Hepatocyte (in vitro differentiated cells): Measurements from ENCODE around the gene MAN1C1. TPM values are rescaled to one million over a fixed set of nuclear protein-coding genes. Genes with fewer than 3 reads are reported as not detected.
A peak's percentile ranks its signal among the peaks of the same experiment; 100 is the strongest.

Experiments
- DNase-seq: peaks from one replicate; pipeline ENCODE4 v3.0.0-alpha.2; 2016; ENCODE audit warnings: low spot score
- H2AFZ ChIP-seq: fragments of 200-600 bp; sonication (generic); 2 replicates; pipeline ENCODE4 v1.6.0; 2016; ENCODE audit warnings: antibody characterized with exemption, mild to moderate bottlenecking
- H3K27ac ChIP-seq: fragments of 200-600 bp; sonication (generic); 2 replicates; pipeline ENCODE4 v1.5.1; 2016; ENCODE audit warnings: mild to moderate bottlenecking
- H3K27me3 ChIP-seq: fragments of 200-600 bp; sonication (generic); 2 replicates; pipeline ENCODE4 v1.6.1; 2016
- H3K36me3 ChIP-seq: fragments of 200-600 bp; sonication (generic); replicated peaks from 2 replicates; pipeline ENCODE4 v1.5.1; 2016; ENCODE audit warnings: low read depth; ENCODE audit not compliant: insufficient read depth
- H3K4me1 ChIP-seq: fragments of 200-600 bp; sonication (generic); 2 replicates; pipeline ENCODE4 v1.5.1; 2016; ENCODE audit warnings: mild to moderate bottlenecking, moderate library complexity; ENCODE audit not compliant: insufficient read depth
- H3K4me2 ChIP-seq: fragments of 200-600 bp; sonication (generic); 2 replicates; pipeline ENCODE4 v1.6.0; 2016
- H3K4me3 ChIP-seq: fragments of 200-600 bp; sonication (generic); 2 replicates; pipeline ENCODE4 v1.5.1; 2016; ENCODE audit warnings: mild to moderate bottlenecking
- H3K79me2 ChIP-seq: fragments of 200-600 bp; sonication (generic); 2 replicates; pipeline ENCODE4 v1.6.0; 2017; ENCODE audit warnings: mild to moderate bottlenecking
- H3K9me2 ChIP-seq: fragments of 200-600 bp; sonication (generic); replicated peaks from 2 replicates; pipeline ENCODE4 v1.6.0; 2017; ENCODE audit warnings: mild to moderate bottlenecking; ENCODE audit not compliant: insufficient read depth
- H3K9me3 ChIP-seq: fragments of 200-600 bp; sonication (generic); 2 replicates; pipeline ENCODE4 v1.5.1; 2016; ENCODE audit warnings: low read depth, mild to moderate bottlenecking
- H4K20me1 ChIP-seq: fragments of 200-600 bp; sonication (generic); 2 replicates; pipeline ENCODE4 v1.6.0; 2016; ENCODE audit warnings: mild to moderate bottlenecking; ENCODE audit not compliant: insufficient read depth, poor library complexity, severe bottlenecking
- CTCF ChIP-seq: fragments of 200-600 bp; sonication (generic); IDR thresholded peaks from 2 replicates; pipeline ENCODE4 v1.5.1; 2016; ENCODE audit warnings: antibody characterized with exemption, mild to moderate bottlenecking; ENCODE audit not compliant: poor library complexity
- EZH2 ChIP-seq: fragments of 200-600 bp; sonication (generic); IDR thresholded peaks from 2 replicates; pipeline ENCODE4 v1.6.1; 2016; ENCODE audit warnings: antibody characterized with exemption, mild to moderate bottlenecking, borderline replicate concordance
- EZH2phosphoT487 ChIP-seq: fragments of 200-600 bp; sonication (generic); IDR thresholded peaks from one replicate; pipeline ENCODE4 v1.6.1; 2018; ENCODE audit warnings: antibody characterized with exemption, mild to moderate bottlenecking, low read depth, moderate library complexity; ENCODE audit not compliant: unreplicated experiment, severe bottlenecking
- WGBS: methylation state at CpG from one replicate; pipeline ENCODE4 v1.1.6; 2016; ENCODE audit warnings: low lambda C conversion rate; ENCODE audit errors: missing lambda C conversion rate; 5-methylcytosine and 5-hydroxymethylcytosine counted together
- polyA plus RNA-seq: library from polyadenylated mRNA; unstranded; fragments of >200 nt; fragmentation: Nextera tagmentation; extraction: Ambion mirVana; gene quantifications from 2 replicates; pipeline ENCODE4 v1.2.1, GENCODE V29; 2016
- total RNA-seq: library from RNA; depleted of rRNA; stranded (reverse); fragments of >200 nt; gene quantifications from 2 replicates; pipeline ENCODE4 v1.2.3, GENCODE V29; 2014

The MAN1C1 gene
- total and polyA plus RNA-seq, 2 experiments from 2014 or later, result 20.6 to 29.3 TPM

GRCh38 chr1:25705699-25706098, 89.1 kb downstream of the MAN1C1 start:
- Histone ChIP-seq H3K4me3 (no peak overlapping the region), H3K4me1 (peaks cover 17% of the 10 kb centered on the region), H2AFZ (no peak overlapping the region), H3K27ac (no peak overlapping the region), H3K79me2 (no peaks in the 10 kb centered on the region), H3K9me3 (no peaks in the 10 kb centered on the region), H4K20me1 (no peaks in the 10 kb centered on the region), H3K9me2 (no peaks in the 10 kb centered on the region), H3K36me3 (no peaks in the 10 kb centered on the region), H3K4me2 (no peak overlapping the region), H3K27me3 (no peaks in the 10 kb centered on the region)
- no peak for TF ChIP-seq EZH2
- no peak for TF ChIP-seq CTCF
- no peak for TF ChIP-seq EZH2phosphoT487
- DNase-seq, result no peak
- 90% methylated on average over 2 of the region's 2 CpGs for WGBS

GRCh38 chr1:25706146-25707089, 89.8 kb downstream of the MAN1C1 start:
- Histone ChIP-seq H3K36me3 (no peaks in the 10 kb centered on the region), H3K4me3 (no peak overlapping the region), H3K4me2 (no peak overlapping the region), H2AFZ (no peak overlapping the region), H3K9me2 (no peaks in the 10 kb centered on the region), H3K4me1 (peaks cover 13% of the 10 kb centered on the region), H3K9me3 (no peaks in the 10 kb centered on the region), H3K27me3 (no peaks in the 10 kb centered on the region), H4K20me1 (no peaks in the 10 kb centered on the region), H3K79me2 (no peaks in the 10 kb centered on the region), H3K27ac (no peak overlapping the region)
- DNase-seq, result no peak
- WGBS, result 90% methylated on average over 8 of the region's 8 CpGs
- TF ChIP-seq EZH2phosphoT487 (no peak), EZH2 (no peak), CTCF (no peak)

DNA sequence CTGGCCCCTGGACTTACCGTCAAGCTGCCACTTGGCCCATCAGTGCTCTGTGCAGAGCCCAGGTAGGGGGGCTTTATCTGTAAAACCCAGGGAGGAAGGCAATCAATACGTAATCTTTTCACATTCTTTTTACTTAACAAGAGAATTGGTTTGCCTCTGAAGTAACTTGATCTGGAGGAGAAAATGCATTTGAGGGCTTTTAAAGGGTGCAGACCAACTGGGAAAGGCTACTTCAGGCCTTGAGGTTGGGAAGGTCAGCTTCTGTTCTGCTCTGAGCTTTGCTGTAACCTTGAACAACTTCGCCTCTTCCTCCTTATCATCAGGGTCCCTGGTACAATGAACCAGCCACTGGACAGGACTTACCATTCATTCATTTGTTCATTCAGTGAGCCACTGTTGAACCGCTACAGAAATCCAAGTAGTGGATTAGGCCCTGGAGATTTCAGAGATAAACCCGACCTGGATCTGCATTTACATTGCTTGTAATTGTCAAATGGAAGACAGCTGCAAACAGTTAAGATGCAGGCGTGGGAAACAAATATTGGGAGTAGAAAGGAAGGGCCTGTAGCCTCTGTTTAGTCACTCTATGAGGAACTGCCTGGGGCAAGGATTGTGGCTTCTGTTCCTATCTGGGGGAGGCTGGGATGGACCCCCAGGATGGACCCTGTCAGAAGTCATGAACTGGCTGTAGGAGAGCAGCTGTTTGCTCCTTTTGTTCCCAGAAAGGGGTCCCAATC, 90.9 kb downstream of the MAN1C1 start:
- peak overlapping the region; percentile 40 for H3K4me2 ChIP-seq
- no peaks in the 10 kb centered on the region for H3K36me3 ChIP-seq
- H4K20me1 ChIP-seq, result no peaks in the 10 kb centered on the region
- H3K79me2 ChIP-seq, result no peaks in the 10 kb centered on the region
- no peak for DNase-seq
- WGBS, result 53% methylated on average over 6 of the region's 6 CpGs
- no peaks in the 10 kb centered on the region for H3K9me3 ChIP-seq
- no peak overlapping the region for H3K4me3 ChIP-seq
- H3K4me1 ChIP-seq, result peaks cover 13% of the 10 kb centered on the region
- H2AFZ ChIP-seq, result no peak overlapping the region
- no peak for TF ChIP-seq EZH2phosphoT487
- no peak for TF ChIP-seq EZH2
- no peak for TF ChIP-seq CTCF
- no peak overlapping the region for H3K27ac ChIP-seq
- no peaks in the 10 kb centered on the region for H3K9me2 ChIP-seq
- no peaks in the 10 kb centered on the region for H3K27me3 ChIP-seq
